Stimulated activated naive B cell treated with anti-CD40 and anti-IgM and Interleukin-4, amounts not matched to agents 10 μg/mL and 1 μg/mL and 100 μg/mL, for 72 hours (primary cell): ENCODE data around the gene FKBP10.
A peak's percentile ranks its signal among the peaks of the same experiment; 100 is the strongest.
"Not testable (repeated sequence)": the region's sequence is repeated elsewhere in the genome, so short reads cannot be mapped to it uniquely, and the experiment has no call there.

Experiments
- ATAC-seq, 2 donors: fragments of 150-1000 bp; cut with Tn5 transposase; replicated peaks; 2 replicates each; pipeline ENCODE4 v1.10.0; 2021; ENCODE audit warnings: moderate library complexity in 1 of 2
- DNase-seq: peaks from one replicate; pipeline ENCODE4 v3.0.0; 2021
- H3K27ac Mint-ChIP-seq: one replicate; pipeline ENCODE4 v1.8.0; 2022; ENCODE audit warnings: mild to moderate bottlenecking, mixed read lengths
- H3K27me3 Mint-ChIP-seq, 2 donors: one replicate each; pipeline ENCODE4 v1.8.0; 2022; ENCODE audit warnings: mixed read lengths in 2 of 2
- H3K36me3 Mint-ChIP-seq, 2 donors: one replicate each; pipeline ENCODE4 v1.8.0; 2022; ENCODE audit warnings: mixed read lengths in 2 of 2, mild to moderate bottlenecking in 1 of 2
- H3K4me1 Mint-ChIP-seq, 2 donors: one replicate each; pipeline ENCODE4 v1.8.0; 2022; ENCODE audit warnings: mixed read lengths in 2 of 2, mild to moderate bottlenecking in 1 of 2
- H3K4me3 Mint-ChIP-seq, 2 donors: one replicate each; pipeline ENCODE4 v1.8.0; 2022; ENCODE audit warnings: mild to moderate bottlenecking in 2 of 2, mixed read lengths in 2 of 2, moderate library complexity in 1 of 2
- H3K9me3 Mint-ChIP-seq, 2 donors: one replicate each; pipeline ENCODE4 v1.8.0; 2022; ENCODE audit warnings: mixed read lengths in 2 of 2, mild to moderate bottlenecking in 1 of 2

The FKBP10 gene

DNA sequence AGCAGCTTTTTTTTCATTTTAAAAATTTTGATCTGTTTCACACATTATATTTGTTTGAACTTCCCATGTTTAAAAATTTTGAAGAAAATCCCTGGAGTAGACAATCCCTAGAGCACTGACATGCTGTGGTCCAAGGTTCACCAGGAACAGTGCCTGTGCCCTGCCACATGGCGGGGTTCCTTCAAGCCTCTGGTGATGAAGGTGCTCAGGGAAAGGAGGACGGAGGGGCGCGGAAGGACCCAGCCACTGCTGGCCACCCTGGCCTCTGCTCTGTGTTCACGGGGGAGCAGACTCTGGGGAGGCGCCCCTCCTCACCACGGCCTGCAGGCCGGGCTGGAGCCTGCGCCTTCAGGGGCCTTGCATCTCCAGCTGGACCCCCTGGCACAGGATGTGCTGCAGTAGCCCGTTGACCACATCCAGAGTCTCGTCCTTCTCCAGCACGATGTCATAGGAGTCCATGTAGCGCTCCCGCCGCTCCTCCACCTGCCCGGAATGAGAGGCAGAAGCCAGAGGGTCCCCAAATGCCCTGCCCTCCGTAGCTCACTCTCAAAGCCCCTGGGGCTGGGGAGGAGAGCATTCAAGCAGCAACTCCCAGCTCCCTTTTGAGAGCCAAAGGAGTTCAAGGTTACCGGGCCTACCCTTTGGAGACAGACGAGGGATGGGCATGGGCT, 12.5 kb downstream of the FKBP10 start:
- no peaks in the 10 kb centered on the region for H3K9me3 Mint-ChIP-seq
- no peak overlapping the region for H3K4me3 Mint-ChIP-seq
- peaks cover 0 to 6% of the 10 kb centered on the region in 2 donors for H3K4me1 Mint-ChIP-seq
- ATAC-seq (no peak), DNase-seq (no peak)
- H3K36me3 Mint-ChIP-seq: peaks cover 23 to 29% of the 10 kb centered on the region in 2 donors
- peaks cover 0 to 6% of the 10 kb centered on the region in 2 donors for H3K27me3 Mint-ChIP-seq
- peak overlapping the region; percentile 47 for H3K27ac Mint-ChIP-seq

DNA sequence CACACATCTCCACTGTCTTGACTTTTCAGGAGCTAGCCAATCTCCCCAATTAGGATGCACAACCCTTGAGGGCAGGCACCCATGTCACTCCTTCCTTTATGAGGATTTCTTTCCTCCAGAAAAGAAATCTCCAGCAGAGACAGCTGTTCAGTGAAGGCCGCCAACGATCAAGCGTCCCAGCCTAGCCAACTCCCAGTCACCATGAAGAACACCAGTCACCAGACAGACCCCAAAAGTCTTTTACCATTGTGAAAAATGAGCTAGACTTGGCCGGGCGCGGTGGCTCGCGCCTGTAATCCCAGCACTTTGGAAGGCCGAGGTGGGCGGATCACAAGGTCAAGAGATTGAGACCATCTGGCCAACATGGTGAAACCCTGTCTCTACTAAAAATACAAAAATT, 17.2 kb downstream of the FKBP10 start:
- not testable (repeated sequence) for H3K27me3 Mint-ChIP-seq, H3K4me3 Mint-ChIP-seq, H3K9me3 Mint-ChIP-seq, DNase-seq, H3K27ac Mint-ChIP-seq, ATAC-seq, H3K4me1 Mint-ChIP-seq
- peaks cover 37 to 47% of the 10 kb centered on the region in 2 donors for H3K36me3 Mint-ChIP-seq

DNA sequence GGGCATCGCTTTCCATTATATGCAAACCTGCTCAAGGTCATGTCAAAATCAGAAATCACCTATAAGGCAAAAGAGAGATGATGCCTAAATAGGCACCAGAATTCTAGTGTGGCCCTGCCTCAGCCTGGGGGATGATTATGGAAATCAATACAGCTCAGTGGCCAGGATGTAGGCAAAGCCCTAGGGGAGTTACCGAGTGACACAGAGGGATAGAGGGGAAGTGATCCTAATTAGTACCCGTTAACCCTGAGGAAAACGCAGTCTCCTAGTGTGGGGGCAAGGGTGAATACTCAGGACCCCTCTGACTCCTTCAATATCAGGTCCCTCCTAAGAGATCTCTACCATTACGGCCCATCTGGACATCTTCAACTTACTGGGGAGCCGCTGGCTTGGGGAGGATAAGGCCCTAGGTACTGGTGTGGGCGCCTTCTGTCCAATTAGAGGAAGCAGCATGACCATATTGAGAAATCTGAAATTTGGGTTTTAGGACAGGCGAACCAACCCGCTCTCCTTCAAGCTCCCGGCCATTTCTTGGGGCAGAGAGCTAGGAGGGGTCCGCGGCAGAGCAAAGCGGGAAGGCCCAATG, 22.5 kb downstream of the FKBP10 start:
- peaks cover 15 to 18% of the 10 kb centered on the region in 2 donors for H3K36me3 Mint-ChIP-seq
- peak; percentile 60 to 63 for ATAC-seq
- peaks cover 6 to 17% of the 10 kb centered on the region in 2 donors for H3K4me1 Mint-ChIP-seq
- H3K4me3 Mint-ChIP-seq: peak overlapping the region; percentile 85 to 88
- no peaks in the 10 kb centered on the region for H3K9me3 Mint-ChIP-seq
- peaks cover 5 to 6% of the 10 kb centered on the region in 2 donors for H3K27me3 Mint-ChIP-seq
- H3K27ac Mint-ChIP-seq: peak overlapping the region; percentile 87
- DNase-seq: no peak

DNA sequence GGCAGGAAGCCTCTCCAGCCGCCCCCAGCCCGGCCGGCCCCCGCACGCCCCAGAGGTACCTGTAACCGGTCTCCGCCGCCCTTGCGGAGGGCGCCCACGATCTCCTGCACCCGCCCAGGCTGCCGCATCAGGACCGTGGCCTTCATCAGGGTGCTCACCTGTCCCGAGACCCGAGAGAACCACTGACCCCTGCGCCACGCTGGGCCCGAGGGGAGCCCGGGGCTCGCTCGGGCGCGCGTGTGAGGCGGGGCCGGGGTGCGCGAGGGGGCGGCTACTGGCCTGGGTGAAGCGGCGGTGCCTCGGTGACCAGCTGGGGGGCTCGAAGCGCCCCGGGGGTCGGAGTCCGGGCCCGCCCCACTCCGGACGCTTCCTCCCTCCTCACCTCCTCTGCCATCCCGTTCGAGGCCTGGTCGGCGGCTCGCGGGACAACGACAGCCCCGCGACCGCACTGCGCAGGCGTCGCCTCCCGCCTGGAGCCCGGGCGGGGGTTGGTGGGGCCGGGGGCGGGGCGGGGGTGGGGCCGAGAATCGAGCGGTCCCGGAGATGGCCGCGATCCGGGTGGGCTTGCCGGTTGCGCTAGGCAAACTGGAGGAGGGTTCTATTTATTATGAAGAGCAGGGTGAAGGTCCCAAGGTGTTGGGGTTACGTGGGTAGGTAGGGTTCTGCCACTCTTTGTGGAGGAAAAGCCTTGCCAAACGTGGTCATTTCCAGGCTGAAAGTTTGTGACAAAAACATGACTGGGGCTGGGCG, 23.2 kb downstream of the FKBP10 start, which contains the start of gene NT5C3B:
Gene NT5C3B (minus strand): TSS at position 433 of the 750 bp plus-strand sequence. CDS start 39 bp downstream, at position 394.
- ATAC-seq (peak; percentile 85 to 87), DNase-seq (peak; percentile 57)
- peak within 1 kb of the TSS; percentile 85 to 88 for H3K4me3 Mint-ChIP-seq
- peaks cover 5 to 6% of the 10 kb centered on the region in 2 donors for H3K27me3 Mint-ChIP-seq
- peak within 1 kb of the TSS; percentile 87 for H3K27ac Mint-ChIP-seq
- H3K36me3 Mint-ChIP-seq: peaks cover 10 to 13% of the 10 kb centered on the region in 2 donors
- H3K9me3 Mint-ChIP-seq: no peaks in the 10 kb centered on the region
- H3K4me1 Mint-ChIP-seq: peaks cover 6 to 17% of the 10 kb centered on the region in 2 donors

DNA sequence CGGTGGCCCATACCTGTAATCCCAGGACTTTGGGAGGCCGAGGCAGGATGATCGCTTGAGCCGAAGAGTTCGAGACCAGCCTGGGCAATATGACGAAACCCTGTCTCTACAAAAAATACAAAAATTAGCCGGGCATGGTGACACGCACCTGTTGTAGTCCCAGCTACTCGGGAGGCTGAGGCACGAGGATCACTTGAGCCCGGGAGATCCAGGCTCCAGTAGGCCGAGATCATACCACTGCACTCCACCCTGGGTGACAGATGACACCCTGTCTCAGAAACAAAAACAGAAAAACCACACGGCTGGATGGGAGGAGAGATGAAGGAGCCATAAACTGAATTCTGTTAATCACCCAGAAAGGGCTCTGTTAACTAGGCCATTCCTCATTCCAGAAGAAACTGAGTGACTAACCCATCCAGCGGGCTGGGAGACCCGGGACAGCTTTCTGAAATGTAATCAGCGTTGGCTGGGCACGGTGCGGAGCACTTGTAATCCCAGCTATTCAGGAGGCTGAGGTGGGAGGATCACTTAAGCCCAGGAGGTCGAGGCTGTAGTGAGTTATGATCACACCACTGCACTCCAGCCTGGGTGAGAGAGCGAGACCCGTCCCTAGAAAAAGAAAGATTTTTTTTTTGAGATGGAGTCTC, 23.9 kb downstream of the FKBP10 start:
- DNase-seq (no peak), ATAC-seq (no peak)
- peak overlapping the region; percentile 31 for H3K27ac Mint-ChIP-seq
- H3K27me3 Mint-ChIP-seq: peaks cover 5 to 6% of the 10 kb centered on the region in 2 donors
- peaks cover 4 to 7% of the 10 kb centered on the region in 2 donors for H3K36me3 Mint-ChIP-seq
- H3K4me3 Mint-ChIP-seq: peak overlapping the region; percentile 85 to 88
- H3K9me3 Mint-ChIP-seq: no peaks in the 10 kb centered on the region
- peaks cover 6 to 17% of the 10 kb centered on the region in 2 donors for H3K4me1 Mint-ChIP-seq

DNA sequence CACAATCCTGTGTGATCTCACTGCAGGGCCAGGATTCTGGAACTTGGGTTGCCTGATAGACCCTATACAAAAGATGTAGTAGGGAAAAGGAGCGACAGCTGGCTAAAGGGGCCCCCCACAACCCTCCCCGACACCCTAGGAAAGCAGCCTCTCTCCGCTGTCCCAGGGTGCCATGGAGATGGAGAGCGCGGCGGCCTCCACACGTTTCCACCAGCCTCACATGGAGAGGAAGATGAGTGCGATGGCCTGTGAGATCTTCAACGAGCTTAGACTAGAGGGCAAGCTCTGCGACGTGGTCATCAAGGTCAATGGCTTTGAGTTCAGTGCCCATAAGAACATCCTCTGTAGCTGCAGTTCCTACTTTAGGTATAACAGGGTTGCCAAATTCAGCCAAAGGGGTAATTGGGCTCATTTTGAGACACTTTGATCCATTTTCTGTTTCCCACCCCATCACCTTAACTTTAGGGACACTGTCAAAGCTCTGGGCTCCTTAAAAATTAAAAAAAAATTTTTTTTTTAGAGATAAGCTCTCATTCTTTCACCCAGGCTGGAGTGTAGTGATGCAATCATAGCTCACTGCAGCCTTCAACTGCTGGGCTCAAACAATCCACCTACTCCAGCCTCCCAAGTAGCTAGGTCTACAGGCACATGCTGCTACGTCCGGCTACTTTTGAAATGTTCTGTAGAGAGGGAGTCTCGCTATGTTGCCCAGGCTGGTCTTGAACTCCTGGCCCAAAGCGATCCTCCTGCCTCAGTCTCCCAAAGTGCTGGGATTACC, 25.1 kb downstream of the FKBP10 start, which contains the start of gene KLHL10:
Gene KLHL10 (plus strand): TSS at position 65 of the 778 bp plus-strand sequence. CDS start 108 bp downstream, at position 173.
- no peaks in the 10 kb centered on the region for H3K9me3 Mint-ChIP-seq
- H3K4me1 Mint-ChIP-seq: peaks cover 6 to 17% of the 10 kb centered on the region in 2 donors
- H3K4me3 Mint-ChIP-seq: peak within 1 kb of the TSS; percentile 85 to 88
- no peak for ATAC-seq
- DNase-seq: no peak
- peaks cover 0 to 1% of the 10 kb centered on the region in 2 donors for H3K36me3 Mint-ChIP-seq
- peaks cover 5 to 6% of the 10 kb centered on the region in 2 donors for H3K27me3 Mint-ChIP-seq
- peak within 1 kb of the TSS; percentile 31 for H3K27ac Mint-ChIP-seq

DNA sequence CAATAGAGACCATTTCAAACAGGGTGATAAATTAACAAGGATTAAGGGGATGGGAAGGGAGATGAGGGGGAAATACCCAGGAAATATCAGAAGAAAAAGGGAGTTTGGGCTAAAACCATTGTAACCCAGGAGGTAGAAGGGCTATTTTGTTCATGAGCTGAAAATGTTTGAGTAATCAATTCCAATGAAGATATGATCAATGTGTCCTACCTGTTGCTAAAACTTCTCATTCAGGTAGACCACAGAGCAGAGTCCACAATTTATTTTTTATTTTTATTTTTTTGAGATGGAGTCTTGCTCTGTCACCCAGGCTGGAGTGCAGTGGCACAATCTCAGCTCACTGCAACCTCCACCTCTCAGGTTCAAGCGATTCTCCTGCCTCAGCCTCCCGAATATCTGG, 26.6 kb downstream of the FKBP10 start:
- H3K36me3 Mint-ChIP-seq, H3K4me3 Mint-ChIP-seq, H3K27me3 Mint-ChIP-seq, H3K27ac Mint-ChIP-seq, DNase-seq, H3K9me3 Mint-ChIP-seq, ATAC-seq: not testable (repeated sequence)
- peaks cover 6 to 17% of the 10 kb centered on the region in 2 donors for H3K4me1 Mint-ChIP-seq

DNA sequence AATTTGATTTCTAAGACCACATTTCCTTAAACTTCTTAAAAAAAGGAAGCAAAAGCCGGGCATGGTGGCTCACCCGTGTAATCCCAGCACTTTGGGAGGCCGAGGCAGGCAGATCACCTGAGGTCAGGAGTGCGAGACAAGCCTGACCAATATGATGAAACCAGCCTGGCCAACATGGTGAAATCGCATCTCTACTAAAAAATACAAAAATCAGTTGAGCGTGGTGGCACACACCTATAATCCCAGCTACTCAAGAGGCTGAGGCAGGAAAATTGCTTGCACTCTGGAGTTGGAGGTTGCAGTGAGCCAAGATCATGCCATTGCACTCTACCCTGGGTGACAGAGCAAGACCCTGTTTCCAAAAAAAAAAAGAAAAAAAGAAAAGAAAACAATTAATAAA, 28.0 kb downstream of the FKBP10 start:
- not testable (repeated sequence) for ATAC-seq, H3K4me1 Mint-ChIP-seq, H3K4me3 Mint-ChIP-seq, H3K27me3 Mint-ChIP-seq, H3K36me3 Mint-ChIP-seq, H3K9me3 Mint-ChIP-seq, DNase-seq, H3K27ac Mint-ChIP-seq

DNA sequence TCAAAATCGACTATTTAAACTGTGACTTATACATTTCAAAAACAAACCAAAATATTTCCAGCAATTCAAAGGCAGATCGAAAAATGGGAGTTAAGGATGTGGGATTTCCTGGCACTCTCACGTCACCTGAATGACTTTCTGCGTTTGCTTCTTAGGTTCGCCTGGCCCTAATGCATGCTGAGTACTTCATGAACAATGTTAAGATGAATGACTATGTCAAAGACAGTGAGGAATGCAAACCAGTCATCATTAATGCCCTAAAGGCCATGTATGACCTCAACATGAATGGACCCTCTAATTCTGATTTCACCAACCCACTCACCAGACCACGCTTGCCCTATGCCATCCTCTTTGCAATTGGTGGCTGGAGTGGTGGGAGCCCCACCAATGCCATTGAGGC, 32.2 kb downstream of the FKBP10 start:
- Mint-ChIP-seq H3K9me3 (no peaks in the 10 kb centered on the region), H3K27ac (no peak overlapping the region), H3K4me1 (no peaks in the 10 kb centered on the region), H3K36me3 (peaks cover 2 to 10% of the 10 kb centered on the region in 2 donors), H3K27me3 (no peaks in the 10 kb centered on the region), H3K4me3 (no peak overlapping the region)
- DNase-seq (no peak), ATAC-seq (no peak)

DNA sequence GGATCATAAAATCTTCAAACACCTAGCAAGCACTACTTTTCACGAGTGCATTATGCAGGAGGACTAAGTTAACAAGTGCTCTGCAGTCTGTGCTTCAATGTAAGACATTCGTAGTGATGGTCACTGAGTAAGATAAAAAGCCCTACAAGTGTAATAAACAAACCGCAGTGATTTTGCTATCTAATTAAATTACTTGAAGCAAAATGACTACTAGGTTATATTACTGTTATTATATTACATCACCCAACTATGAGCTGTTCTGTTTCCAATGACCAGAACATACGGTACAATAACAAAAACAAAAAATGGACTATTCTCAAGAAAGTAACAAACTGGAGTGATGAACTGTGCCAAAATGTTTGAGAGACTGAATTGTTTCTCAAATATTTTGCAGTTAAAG, 36.0 kb downstream of the FKBP10 start:
- Mint-ChIP-seq H3K27ac (no peak overlapping the region), H3K9me3 (no peaks in the 10 kb centered on the region), H3K36me3 (peaks cover 11 to 16% of the 10 kb centered on the region in 2 donors), H3K27me3 (no peaks in the 10 kb centered on the region), H3K4me3 (no peak overlapping the region), H3K4me1 (peaks cover 0 to 5% of the 10 kb centered on the region in 2 donors)
- ATAC-seq (no peak), DNase-seq (no peak)

DNA sequence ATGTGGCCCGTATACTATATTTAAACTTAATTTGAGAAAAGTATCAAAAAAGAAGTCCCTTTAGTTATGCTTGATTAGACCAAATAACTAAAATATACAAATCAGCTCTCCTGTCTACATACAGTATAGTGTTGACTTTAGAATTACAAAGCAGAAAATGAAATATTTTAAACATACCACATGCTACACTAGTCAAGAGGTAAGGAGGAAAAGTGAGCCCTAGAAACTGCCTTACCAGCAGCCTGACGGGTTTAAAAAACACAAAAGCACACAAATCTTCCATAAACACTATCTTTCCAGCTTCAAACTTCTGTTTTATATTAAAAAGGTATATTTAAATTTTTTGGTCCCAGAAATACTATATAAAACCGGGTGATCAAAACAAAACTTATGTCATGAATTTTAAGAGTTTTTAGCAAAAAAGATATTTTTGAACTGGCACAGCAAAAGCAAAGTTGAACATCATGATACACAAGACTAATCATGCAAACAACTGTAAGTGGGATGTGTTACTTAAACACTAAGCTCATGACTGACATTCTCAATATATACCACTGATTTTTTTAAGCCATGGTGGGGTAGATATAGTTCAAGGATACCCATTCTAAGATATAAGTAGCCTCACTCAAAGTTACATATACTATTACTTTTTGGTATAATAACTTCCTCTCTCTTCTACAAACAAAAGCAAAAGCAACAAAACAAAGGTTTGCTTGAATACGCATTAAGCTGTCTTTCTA, 36.6 kb downstream of the FKBP10 start:
- peaks cover 0 to 5% of the 10 kb centered on the region in 2 donors for H3K4me1 Mint-ChIP-seq
- no peak for ATAC-seq

DNA sequence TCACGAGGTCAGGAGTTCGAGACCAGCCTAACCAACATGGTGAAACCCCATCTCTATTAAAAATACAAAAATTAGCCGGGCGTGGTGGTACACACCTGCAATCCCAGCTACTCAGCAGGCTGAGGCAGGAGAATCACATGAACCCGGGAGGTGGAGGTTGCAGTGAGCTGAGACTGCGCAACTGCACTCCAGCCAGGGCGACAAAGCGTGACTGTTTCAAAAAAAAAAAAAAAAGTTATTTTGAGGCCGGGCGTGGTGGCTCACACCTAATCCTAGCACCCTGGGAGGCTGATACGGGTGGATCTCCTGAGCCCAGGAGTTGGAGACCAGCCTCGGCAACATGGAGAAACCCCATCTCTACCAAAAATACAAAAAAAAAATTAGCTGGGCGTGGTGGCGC, 38.6 kb downstream of the FKBP10 start:
- DNase-seq, H3K27me3 Mint-ChIP-seq, H3K4me3 Mint-ChIP-seq, H3K27ac Mint-ChIP-seq, ATAC-seq, H3K4me1 Mint-ChIP-seq, H3K9me3 Mint-ChIP-seq: not testable (repeated sequence)
- H3K36me3 Mint-ChIP-seq: peaks cover 15 to 24% of the 10 kb centered on the region in 2 donors

More for the DNA sequence above, 36.6 kb downstream of the FKBP10 start:
- Mint-ChIP-seq H3K4me3 (no peak overlapping the region), H3K27me3 (no peaks in the 10 kb centered on the region), H3K27ac (no peak overlapping the region), H3K9me3 (no peaks in the 10 kb centered on the region), H3K36me3 (peaks cover 15 to 21% of the 10 kb centered on the region in 2 donors)
- no peak for DNase-seq
